Effector memory CD8-positive, alpha-beta T cell (primary cell): Measurements from ENCODE around the gene DUT.

Experiments used
- ATAC-seq: fragments of 150-1000 bp; cut with Tn5 transposase; replicated peaks from 2 replicates; pipeline ENCODE4 v1.10.0; 2021; ENCODE audit warnings: mild to moderate bottlenecking, moderate library complexity
- DNase-seq, 3 experiments: peaks; one replicate each; pipeline ENCODE4 v3.0.0; 2021
- H3K27ac Mint-ChIP-seq, 2 donors: one replicate each; pipeline ENCODE4 v1.8.0; 2022; ENCODE audit warnings: mild to moderate bottlenecking in 2 of 2, mixed read lengths in 2 of 2, moderate library complexity in 2 of 2
- H3K27me3 Mint-ChIP-seq, 2 donors: one replicate each; pipeline ENCODE4 v1.8.0; 2022; ENCODE audit warnings: mixed read lengths in 2 of 2
- H3K36me3 Mint-ChIP-seq: one replicate; pipeline ENCODE4 v1.8.0; 2022; ENCODE audit warnings: mild to moderate bottlenecking, moderate library complexity, mixed read lengths; ENCODE audit not compliant: insufficient read depth
- H3K4me1 Mint-ChIP-seq, 2 donors: one replicate each; pipeline ENCODE4 v1.8.0; 2022; ENCODE audit warnings: low read depth in 2 of 2, mixed read lengths in 2 of 2
- H3K4me3 Mint-ChIP-seq, 2 donors: one replicate each; pipeline ENCODE4 v1.8.0; 2022; ENCODE audit warnings: mild to moderate bottlenecking in 2 of 2, mixed read lengths in 2 of 2, moderate library complexity in 2 of 2
- H3K9me3 Mint-ChIP-seq, 2 donors: one replicate each; pipeline ENCODE4 v1.8.0; 2022; ENCODE audit warnings: mixed read lengths in 2 of 2
- total RNA-seq, 9 experiments: gene quantifications; one replicate each; lab custom pipeline; 2026; lab: John Stamatoyannopoulos, UW

Gene DUT
- total RNA-seq: 41.5 to 77.6 (median 50.0) reads per million in 9 experiments

DNA sequence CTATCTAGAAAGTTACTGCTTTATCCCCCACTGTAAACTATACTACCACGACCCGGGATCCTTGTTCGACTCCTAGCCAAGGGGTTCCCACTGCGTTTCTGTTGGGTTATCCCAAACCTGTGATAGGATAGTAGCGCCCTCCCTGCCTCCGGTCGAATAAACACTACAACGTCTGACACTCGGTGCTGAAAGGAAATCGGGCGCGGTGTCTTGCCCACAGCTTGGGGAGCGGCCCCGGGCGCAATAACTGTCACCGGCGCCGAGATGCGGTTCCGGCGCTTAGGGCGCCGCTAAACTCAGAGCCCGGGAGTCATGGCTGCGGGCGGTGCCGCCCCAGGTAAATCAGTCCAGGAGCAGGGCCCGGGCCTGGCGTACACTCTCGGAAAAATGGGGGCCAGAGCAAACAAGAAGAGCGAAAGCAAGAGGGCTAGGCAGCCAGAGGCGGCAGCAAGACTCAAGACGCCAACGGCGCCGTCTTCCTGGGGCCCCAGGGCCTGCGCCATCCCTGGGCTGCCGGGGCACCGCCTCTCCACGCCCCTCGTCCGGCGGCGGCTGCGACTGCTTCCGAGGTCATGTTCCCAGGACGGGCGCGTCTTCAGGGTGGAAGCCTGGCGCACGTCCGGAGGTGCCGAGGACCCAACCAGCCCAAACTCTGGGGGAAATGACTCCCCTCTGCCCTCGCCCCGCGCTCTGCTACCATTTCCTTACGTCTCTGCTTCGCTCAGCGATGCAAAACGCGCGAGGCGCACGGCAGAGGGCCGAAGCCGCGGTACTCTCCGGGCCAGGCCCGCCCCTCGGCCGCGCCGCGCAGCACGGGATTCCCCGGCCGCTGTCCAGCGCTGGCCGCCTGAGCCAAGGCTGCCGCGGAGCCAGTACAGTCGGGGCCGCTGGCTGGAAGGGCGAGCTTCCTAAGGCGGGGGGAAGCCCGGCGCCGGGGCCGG is at the start of gene DUT:
Gene DUT (plus strand): TSS at position 575 of the 941 bp plus-strand sequence. CDS start 87 bp downstream, at position 662.
- peak; percentile 67 to 74 (median 70) for DNase-seq
- H3K9me3 Mint-ChIP-seq: no peaks in the 10 kb centered on the region
- H3K27me3 Mint-ChIP-seq: no peaks in the 10 kb centered on the region
- H3K27ac Mint-ChIP-seq: peak within 1 kb of the TSS; percentile 98
- H3K4me3 Mint-ChIP-seq: peak within 1 kb of the TSS; percentile 96 to 99
- H3K36me3 Mint-ChIP-seq: peaks cover 30% of the 10 kb centered on the region
- ATAC-seq: peak; percentile 83
- H3K4me1 Mint-ChIP-seq: peaks cover 9 to 22% of the 10 kb centered on the region in 2 donors

DNA sequence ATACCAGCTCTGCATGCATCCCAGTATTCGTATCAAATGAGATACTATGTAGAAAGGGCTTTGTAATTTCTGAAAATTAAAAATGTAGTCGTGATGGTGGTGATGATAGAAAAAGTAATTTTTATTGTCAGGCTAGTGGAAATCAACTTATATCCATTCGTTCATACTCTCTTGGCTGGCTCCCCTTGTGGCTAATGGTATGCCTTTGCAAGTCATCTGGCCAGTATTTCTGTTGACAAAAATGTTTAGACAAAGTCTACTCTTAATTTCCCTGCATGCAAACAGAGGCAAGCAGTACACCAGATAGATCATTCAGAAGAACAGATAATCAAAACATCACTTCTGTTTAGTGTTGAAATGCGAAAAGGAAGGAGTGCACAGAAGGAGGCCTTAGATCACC is 49.6 kb upstream of the DUT start:
- no peaks in the 10 kb centered on the region for H3K36me3 Mint-ChIP-seq
- DNase-seq (no peak), ATAC-seq (no peak)
- no peak overlapping the region for H3K27ac Mint-ChIP-seq
- no peaks in the 10 kb centered on the region for H3K9me3 Mint-ChIP-seq
- peaks cover 0 to 23% of the 10 kb centered on the region in 2 donors for H3K27me3 Mint-ChIP-seq
- peaks cover 1 to 6% of the 10 kb centered on the region in 2 donors for H3K4me1 Mint-ChIP-seq
- H3K4me3 Mint-ChIP-seq: no peak overlapping the region

DNA sequence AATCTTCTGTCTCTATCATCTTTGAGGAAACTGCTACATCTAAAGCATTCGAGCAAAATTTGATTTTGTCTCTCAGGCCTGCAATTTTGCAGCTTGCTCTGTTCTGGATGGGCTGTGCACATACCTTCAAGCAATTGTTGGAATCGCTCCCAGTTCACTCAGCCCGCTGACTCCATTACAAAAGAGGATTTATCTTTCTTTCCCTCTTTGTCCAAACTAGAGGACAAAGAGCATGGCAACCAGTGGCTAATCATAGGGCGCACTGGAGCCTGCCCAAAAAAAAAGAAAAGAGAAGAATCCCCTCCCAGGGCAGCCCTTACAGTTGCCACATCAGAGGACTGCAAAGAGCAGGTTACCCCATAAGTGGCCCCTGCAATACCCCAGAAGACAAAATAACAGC is 49.0 kb upstream of the DUT start:
- Mint-ChIP-seq H3K9me3 (no peaks in the 10 kb centered on the region), H3K27ac (no peak overlapping the region), H3K4me3 (no peak overlapping the region), H3K27me3 (peaks cover 0 to 23% of the 10 kb centered on the region in 2 donors), H3K4me1 (peaks cover 1 to 6% of the 10 kb centered on the region in 2 donors), H3K36me3 (no peaks in the 10 kb centered on the region)
- ATAC-seq (no peak), DNase-seq (no peak)

DNA sequence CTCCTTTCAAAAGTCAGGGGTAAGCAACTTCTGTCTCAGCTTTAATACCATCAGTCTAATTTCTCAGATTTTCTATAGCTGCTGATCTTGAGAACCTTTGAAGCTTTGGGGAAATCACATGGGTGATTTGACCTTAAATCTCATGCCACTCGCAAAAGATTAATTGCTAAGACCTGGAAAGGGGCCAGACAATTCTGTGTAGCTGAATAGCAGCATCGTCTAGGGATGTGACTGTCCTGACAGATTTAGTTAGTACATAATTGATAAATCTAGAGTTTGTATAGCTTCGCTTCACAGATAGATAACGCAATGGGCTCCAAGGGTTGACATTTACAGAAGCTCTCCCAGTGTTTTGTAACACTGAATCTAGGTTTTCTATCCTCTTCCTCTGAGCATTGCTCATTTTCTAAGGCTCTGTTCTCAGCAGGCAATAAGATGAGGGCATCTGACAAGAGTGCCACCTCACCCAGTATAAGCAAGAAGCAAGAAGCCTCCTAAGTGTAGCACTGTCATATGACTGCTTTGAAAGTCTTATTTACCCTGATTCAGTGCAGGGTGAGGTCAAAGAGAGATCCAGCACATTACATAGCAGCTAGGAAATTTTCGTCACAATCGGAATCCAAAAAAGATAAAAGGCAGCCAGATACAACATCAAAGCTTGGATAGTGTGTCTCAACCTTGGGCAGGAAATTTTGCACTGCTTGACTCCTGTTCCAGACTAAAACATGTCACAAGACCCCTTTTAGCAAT is 47.7 kb upstream of the DUT start:
- ATAC-seq: no peak
- Mint-ChIP-seq H3K4me3 (no peak overlapping the region), H3K27me3 (peaks cover 0 to 23% of the 10 kb centered on the region in 2 donors), H3K9me3 (no peaks in the 10 kb centered on the region), H3K36me3 (no peaks in the 10 kb centered on the region), H3K4me1 (peaks cover 1 to 6% of the 10 kb centered on the region in 2 donors), H3K27ac (no peak overlapping the region)
- no peak for DNase-seq

DNA sequence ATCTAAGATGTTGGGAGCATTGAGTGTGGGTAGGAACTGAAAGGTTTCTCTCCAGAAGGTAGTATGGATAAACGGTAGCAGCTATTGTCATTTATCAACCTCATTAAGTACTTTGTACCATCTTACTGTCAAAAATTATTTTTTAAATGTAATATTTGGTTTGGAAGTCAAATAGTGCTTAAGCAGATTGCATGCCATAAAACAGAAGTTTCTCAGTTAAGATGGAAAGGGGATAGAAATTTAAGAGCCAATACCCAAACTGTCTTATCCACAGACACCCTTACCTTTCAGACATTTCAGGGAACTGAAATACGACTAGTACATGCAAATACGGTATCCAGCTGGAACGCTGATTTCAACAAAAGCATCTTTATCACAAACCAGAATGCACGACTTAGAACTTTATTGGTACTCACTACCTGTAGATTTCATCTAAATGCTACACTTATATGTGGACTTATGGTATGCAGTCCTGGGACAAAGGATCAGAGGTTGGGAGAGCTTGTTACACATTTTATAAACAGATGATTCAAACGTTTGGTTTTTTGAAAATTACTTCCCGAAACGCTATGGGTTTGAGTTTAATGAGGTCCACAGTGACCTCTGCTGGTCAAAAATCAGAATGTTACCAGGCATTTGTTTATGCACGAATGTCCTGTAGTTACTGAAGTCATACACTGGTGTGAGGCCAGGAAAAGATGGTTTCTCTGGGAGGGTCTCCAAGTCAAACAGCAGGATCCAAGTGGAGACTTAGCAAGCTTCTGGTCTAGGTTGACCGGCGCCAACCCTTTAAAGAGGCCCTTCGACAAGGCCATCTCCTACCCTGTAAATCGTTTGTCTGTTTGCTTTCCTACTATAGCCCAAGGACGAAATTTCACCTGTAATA is 45.7 kb upstream of the DUT start:
- DNase-seq (peak; percentile 30 to 47 (median 33)), ATAC-seq (peak; percentile 52)
- Mint-ChIP-seq H3K27me3 (peaks cover 0 to 20% of the 10 kb centered on the region in 2 donors), H3K4me1 (peaks cover 1 to 6% of the 10 kb centered on the region in 2 donors), H3K27ac (no peak overlapping the region), H3K9me3 (no peaks in the 10 kb centered on the region), H3K36me3 (no peaks in the 10 kb centered on the region), H3K4me3 (no peak overlapping the region)

DNA sequence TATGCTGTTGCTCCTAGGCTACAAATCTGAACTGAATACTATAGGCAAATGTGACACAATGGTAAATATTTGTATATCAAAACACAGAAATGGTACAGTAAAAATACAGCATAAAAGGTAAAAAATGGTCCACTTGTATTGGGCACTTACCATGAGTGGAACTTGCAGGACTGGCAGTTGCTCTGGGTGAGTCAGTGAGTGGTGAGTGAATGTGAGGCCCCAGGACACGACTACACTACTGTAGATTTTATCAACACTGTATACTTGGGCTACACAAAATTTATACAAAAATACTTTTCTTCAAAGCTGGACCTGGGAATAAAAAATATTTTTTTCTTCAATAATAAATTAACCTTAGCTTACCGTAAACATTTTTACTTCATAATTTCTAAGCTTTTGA is 41.6 kb upstream of the DUT start:
- no peaks in the 10 kb centered on the region for H3K9me3 Mint-ChIP-seq
- no peaks in the 10 kb centered on the region for H3K36me3 Mint-ChIP-seq
- peaks cover 0 to 13% of the 10 kb centered on the region in 2 donors for H3K27me3 Mint-ChIP-seq

DNA sequence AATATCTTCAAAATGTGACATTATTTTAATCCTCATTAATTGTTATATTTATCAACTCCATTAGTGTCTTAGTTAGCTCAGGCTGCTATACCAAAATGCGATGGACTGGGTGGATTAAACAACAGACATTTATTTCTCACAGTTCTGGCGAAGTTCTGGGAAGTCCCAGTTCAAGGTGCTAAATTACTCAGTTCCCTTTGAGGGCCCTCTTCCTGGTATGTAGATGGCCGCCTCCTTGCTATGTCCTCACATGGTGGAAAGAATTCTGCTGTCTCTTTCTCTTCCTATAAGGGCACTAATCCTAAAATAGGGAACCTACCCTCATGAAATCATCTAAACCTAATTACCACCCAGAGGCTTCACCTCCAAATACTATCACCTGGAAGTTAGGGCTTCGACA is 38.8 kb upstream of the DUT start:
- Mint-ChIP-seq H3K9me3 (no peaks in the 10 kb centered on the region), H3K27me3 (peaks cover 5 to 10% of the 10 kb centered on the region in 2 donors), H3K4me1 (no peaks in the 10 kb centered on the region), H3K36me3 (no peaks in the 10 kb centered on the region), H3K27ac (no peak overlapping the region), H3K4me3 (no peak overlapping the region)
- DNase-seq: no peak
- no peak for ATAC-seq

More for the DNA sequence above, 41.6 kb upstream of the DUT start:
- Mint-ChIP-seq H3K27ac (no peak overlapping the region), H3K4me3 (no peak overlapping the region), H3K4me1 (peaks cover 1 to 6% of the 10 kb centered on the region in 2 donors)
- ATAC-seq (no peak), DNase-seq (no peak)

DNA sequence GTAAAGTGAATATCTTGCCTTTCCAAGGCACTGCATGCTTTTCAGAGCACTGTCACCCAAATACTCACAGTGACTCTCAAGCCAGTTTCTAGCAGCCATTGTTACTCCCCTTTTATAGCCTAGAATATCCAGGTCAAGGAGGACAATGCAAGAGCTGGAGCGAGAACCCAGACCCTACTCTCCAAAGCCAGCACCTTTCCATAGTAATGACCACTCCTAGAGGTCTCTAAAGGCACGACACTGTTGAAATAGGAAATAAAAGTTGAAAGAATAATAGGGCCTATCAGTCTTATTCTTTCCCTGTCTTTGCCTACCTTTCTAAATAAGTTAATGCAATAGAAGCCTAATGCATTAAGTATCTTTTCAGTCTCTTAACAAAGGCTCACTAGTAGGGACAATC is 33.6 kb upstream of the DUT start:
- H3K4me3 Mint-ChIP-seq: no peak overlapping the region
- H3K9me3 Mint-ChIP-seq: no peaks in the 10 kb centered on the region
- no peak overlapping the region for H3K27ac Mint-ChIP-seq
- H3K4me1 Mint-ChIP-seq: no peaks in the 10 kb centered on the region
- peaks cover 10 to 14% of the 10 kb centered on the region in 2 donors for H3K27me3 Mint-ChIP-seq
- no peaks in the 10 kb centered on the region for H3K36me3 Mint-ChIP-seq
- ATAC-seq: no peak
- no peak for DNase-seq

DNA sequence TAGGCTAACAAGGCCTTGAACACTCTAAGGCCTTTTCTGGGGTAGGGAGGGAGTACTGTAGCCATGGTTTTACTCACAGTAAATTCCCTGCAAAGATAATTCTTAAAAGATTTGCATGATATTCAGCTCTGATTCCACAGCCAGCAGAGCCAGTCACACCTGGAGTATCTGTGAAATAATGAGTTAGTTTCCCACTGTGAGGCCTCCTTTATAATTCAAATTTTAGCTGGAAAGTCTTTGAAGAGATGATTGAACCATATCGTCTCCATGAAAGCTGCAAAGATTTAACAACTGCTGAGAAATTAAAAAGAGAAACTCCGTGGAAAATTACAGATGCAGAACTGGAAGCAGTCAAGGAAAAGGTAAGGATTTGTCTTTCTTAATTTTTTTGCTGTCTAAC is 32.3 kb upstream of the DUT start:
- ATAC-seq: no peak
- peaks cover 10 to 14% of the 10 kb centered on the region in 2 donors for H3K27me3 Mint-ChIP-seq
- H3K36me3 Mint-ChIP-seq: no peaks in the 10 kb centered on the region

DNA sequence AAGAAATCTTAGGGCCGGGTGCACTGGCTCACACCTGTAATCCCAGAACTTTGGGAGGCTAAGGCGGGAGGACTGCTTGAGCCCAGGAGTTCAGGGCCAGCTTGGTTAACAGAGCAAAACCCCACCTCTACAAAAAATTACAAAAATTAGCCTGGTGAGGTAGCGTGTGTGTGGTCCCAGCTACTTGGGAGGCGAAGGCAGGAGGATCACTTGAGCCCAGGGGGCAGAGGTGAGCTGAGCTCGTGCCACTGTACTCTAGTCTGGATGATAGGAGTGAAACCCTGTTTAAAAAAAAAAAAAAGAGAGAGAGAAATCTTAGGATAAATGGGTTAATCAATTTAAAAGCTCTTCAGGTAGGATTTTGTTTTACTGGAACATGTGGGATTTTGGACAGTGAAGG is 31.2 kb upstream of the DUT start:
- no peaks in the 10 kb centered on the region for H3K4me1 Mint-ChIP-seq
- no peaks in the 10 kb centered on the region for H3K9me3 Mint-ChIP-seq
- H3K27ac Mint-ChIP-seq: no peak overlapping the region
- H3K4me3 Mint-ChIP-seq: no peak overlapping the region
- no peak for DNase-seq
- no peak for ATAC-seq
- H3K27me3 Mint-ChIP-seq: peaks cover 11 to 13% of the 10 kb centered on the region in 2 donors
- H3K36me3 Mint-ChIP-seq: peaks cover 3% of the 10 kb centered on the region

More for the DNA sequence above, 32.3 kb upstream of the DUT start:
- no peak for DNase-seq
- Mint-ChIP-seq H3K4me1 (no peaks in the 10 kb centered on the region), H3K27ac (no peak overlapping the region), H3K9me3 (no peaks in the 10 kb centered on the region), H3K4me3 (no peak overlapping the region)

DNA sequence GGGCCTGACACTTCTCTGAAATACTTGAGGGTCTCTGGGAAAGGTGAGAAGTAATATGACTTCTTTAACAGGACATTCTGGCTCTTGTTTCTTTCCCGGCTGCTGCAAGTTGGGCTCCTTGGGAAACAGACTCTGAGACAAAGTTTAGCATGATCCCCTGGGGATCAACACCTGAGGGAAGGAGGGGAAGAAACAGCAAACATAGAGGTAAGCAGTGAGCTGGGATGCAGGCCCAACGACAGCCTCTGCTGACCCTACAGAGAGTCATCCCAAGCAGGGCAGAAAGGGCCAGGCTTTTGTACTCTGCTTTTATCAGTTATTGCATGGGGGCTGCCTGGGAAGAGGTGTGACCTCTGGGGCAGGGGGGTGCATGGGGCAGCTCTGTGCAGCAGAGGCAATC is 26.8 kb upstream of the DUT start:
- no peak for ATAC-seq
- DNase-seq: no peak
- H3K27ac Mint-ChIP-seq: no peak overlapping the region

DNA sequence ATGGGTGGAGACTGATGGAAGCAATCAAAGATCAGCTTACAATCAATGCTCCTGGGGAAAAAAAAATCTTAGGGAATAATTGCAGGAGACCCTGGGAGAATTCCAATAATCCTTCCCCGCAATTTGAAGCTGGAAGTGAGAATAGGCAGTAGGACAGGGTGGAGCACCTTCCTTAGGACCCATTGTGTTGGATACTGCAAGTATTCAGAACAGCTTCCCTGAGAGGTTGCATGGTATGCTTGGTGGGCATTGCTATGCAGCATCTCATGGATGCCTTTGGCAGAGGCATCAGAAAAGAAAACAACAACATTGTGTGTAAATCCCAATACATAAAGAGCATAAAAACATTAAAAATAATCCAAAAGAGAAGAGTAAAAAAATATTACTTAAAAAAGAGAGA is 24.6 kb upstream of the DUT start:
- ATAC-seq: no peak
- peaks cover 6 to 14% of the 10 kb centered on the region in 2 donors for H3K27me3 Mint-ChIP-seq
- H3K4me3 Mint-ChIP-seq: no peak overlapping the region
- no peaks in the 10 kb centered on the region for H3K9me3 Mint-ChIP-seq
- H3K4me1 Mint-ChIP-seq: no peaks in the 10 kb centered on the region
- H3K27ac Mint-ChIP-seq: no peak overlapping the region
- no peak for DNase-seq
- peaks cover 3% of the 10 kb centered on the region for H3K36me3 Mint-ChIP-seq

More for the DNA sequence above, 26.8 kb upstream of the DUT start:
- H3K36me3 Mint-ChIP-seq: peaks cover 3% of the 10 kb centered on the region
- no peaks in the 10 kb centered on the region for H3K9me3 Mint-ChIP-seq
- H3K27me3 Mint-ChIP-seq: peaks cover 14 to 15% of the 10 kb centered on the region in 2 donors
- H3K4me1 Mint-ChIP-seq: no peaks in the 10 kb centered on the region
- no peak overlapping the region for H3K4me3 Mint-ChIP-seq

DNA sequence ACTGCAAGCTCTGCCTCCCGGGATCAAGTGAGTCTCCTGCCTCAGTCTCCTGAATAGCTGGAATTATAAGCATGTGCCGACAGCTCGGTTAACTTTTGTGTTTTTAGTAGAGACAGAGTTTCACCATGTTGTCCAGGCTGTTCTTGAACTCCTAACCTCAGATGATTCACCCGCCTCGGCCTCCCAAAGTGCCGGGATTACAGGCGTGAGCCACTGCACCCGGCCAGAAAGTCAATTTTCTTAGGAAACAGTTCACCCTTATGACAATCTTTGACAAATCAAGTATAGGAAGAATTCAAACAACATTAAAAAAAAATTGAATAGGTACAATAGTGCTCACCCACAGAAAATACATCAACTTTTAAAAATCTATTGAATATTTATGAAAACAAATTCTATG is 23.6 kb upstream of the DUT start:
- H3K27ac Mint-ChIP-seq: no peak overlapping the region
- H3K4me1 Mint-ChIP-seq: no peaks in the 10 kb centered on the region
- no peak overlapping the region for H3K4me3 Mint-ChIP-seq
- peaks cover 6 to 14% of the 10 kb centered on the region in 2 donors for H3K27me3 Mint-ChIP-seq
- DNase-seq (no peak), ATAC-seq (no peak)
- peaks cover 3% of the 10 kb centered on the region for H3K36me3 Mint-ChIP-seq
- H3K9me3 Mint-ChIP-seq: no peaks in the 10 kb centered on the region
